Hematopoietic multipotent progenitor cell treated with erythropoietin and hydrocortisone succinate and interleukin-3 and kit ligand, for 6 days (in vitro differentiated cells): ENCODE results near the gene MEX3A.
"Not testable (repeated sequence)": the region's sequence is repeated elsewhere in the genome, so short reads cannot be mapped to it uniquely, and the experiment has no call there.

Experiments
- DNase-seq: peaks from one replicate; pipeline ENCODE4 v3.0.0-alpha.2; 2015

Gene MEX3A

GRCh38 chr1:156082309-156083091, at the start of gene MEX3A:
Gene MEX3A, minus strand, starts transcription at chr1:156082465. Its CDS starts 467 bp downstream, at chr1:156081998.
- peak; percentile 84 for DNase-seq

GRCh38 chr1:156130578-156130942, 48.3 kb upstream of the MEX3A start:
- no peak for DNase-seq

GRCh38 chr1:156129687-156130577, 47.7 kb upstream of the MEX3A start:
- DNase-seq: peak; percentile 83

GRCh38 chr1:156128654-156129597, 46.7 kb upstream of the MEX3A start:
- DNase-seq: no peak

GRCh38 chr1:156128308-156128653, 46.0 kb upstream of the MEX3A start:
- DNase-seq: no peak

- peak; percentile 97 for DNase-seq
Observed at GRCh38 chr1:156126630-156127534, 44.6 kb upstream of the MEX3A start.

GRCh38 chr1:156126043-156126629, 43.9 kb upstream of the MEX3A start:
- peak; percentile 97 for DNase-seq

GRCh38 chr1:156125544-156125943, 43.3 kb upstream of the MEX3A start:
- not testable (repeated sequence) for DNase-seq

GRCh38 chr1:156124557-156125483, 42.6 kb upstream of the MEX3A start:
- peak; percentile 89 for DNase-seq

GRCh38 chr1:156123356-156124196, 41.3 kb upstream of the MEX3A start:
- peak; percentile 95 for DNase-seq

GRCh38 chr1:156122519-156123355, 40.5 kb upstream of the MEX3A start:
- DNase-seq: no peak

GRCh38 chr1:156122086-156122485, 39.8 kb upstream of the MEX3A start:
- no peak for DNase-seq

- no peak for DNase-seq
Observed at GRCh38 chr1:156121457-156121856, 39.2 kb upstream of the MEX3A start.

GRCh38 chr1:156121005-156121404, 38.7 kb upstream of the MEX3A start:
- not testable (repeated sequence) for DNase-seq

GRCh38 chr1:156120318-156120717, 38.1 kb upstream of the MEX3A start:
- DNase-seq: no peak

- DNase-seq: peak; percentile 77
Observed at GRCh38 chr1:156119503-156120209, 37.4 kb upstream of the MEX3A start.

GRCh38 chr1:156118177-156118868, 36.1 kb upstream of the MEX3A start:
- DNase-seq: no peak
